Adipocyte (in vitro differentiated cells): Measurements from ENCODE around the gene TIMP2.

ENCODE experiments used
- DNase-seq: peaks from one replicate; pipeline ENCODE4 v3.0.0-alpha.2; 2015; ENCODE audit warnings: low read depth
- H3K27me3 ChIP-seq: replicated peaks from 2 replicates; pipeline ENCODE4 v1.7.0; 2013; ENCODE audit warnings: mild to moderate bottlenecking, low read length, moderate library complexity; ENCODE audit not compliant: control insufficient read depth, insufficient read depth
- H3K36me3 ChIP-seq: 2 replicates; pipeline ENCODE4 v1.7.0; 2013; ENCODE audit warnings: low read length, mild to moderate bottlenecking, moderate library complexity; ENCODE audit not compliant: control insufficient read depth, insufficient read depth, severe bottlenecking
- H3K4me1 ChIP-seq: 2 replicates; pipeline ENCODE4 v1.7.0; 2013; ENCODE audit warnings: mild to moderate bottlenecking, low read length, moderate library complexity; ENCODE audit not compliant: control insufficient read depth, insufficient read depth
- H3K4me3 ChIP-seq: 2 replicates; pipeline ENCODE4 v1.7.0; 2013; ENCODE audit warnings: mild to moderate bottlenecking, low read length, moderate library complexity
- H3K9ac ChIP-seq: 2 replicates; pipeline ENCODE4 v1.7.0; 2013; ENCODE audit warnings: mild to moderate bottlenecking, low read length, moderate library complexity
- H3K9me3 ChIP-seq: 2 replicates; pipeline ENCODE4 v1.7.0; 2013; ENCODE audit warnings: mild to moderate bottlenecking, low read length, moderate library complexity; ENCODE audit not compliant: control insufficient read depth

Gene TIMP2

GRCh38 chr17:78925662-78926555, 722 bp upstream of the TIMP2 start:
- DNase-seq = peak; percentile 72
- no peaks in the 10 kb centered on the region for H3K36me3 ChIP-seq

GRCh38 chr17:78924481-78925151, 571 bp downstream of the TIMP2 start:
- H3K36me3 ChIP-seq = no peaks in the 10 kb centered on the region
- H3K4me1 ChIP-seq = peaks cover 44% of the 10 kb centered on the region
- H3K4me3 ChIP-seq = peak overlapping the region; percentile 90
- H3K9ac ChIP-seq = peak overlapping the region; percentile 89
- H3K27me3 ChIP-seq = no peaks in the 10 kb centered on the region
- DNase-seq = peak; percentile 69
- H3K9me3 ChIP-seq = no peaks in the 10 kb centered on the region

More at GRCh38 chr17:78925662-78926555, 722 bp upstream of the TIMP2 start:
- H3K9me3 ChIP-seq = no peaks in the 10 kb centered on the region
- H3K27me3 ChIP-seq = no peaks in the 10 kb centered on the region
- peak overlapping the region; percentile 79 for H3K4me3 ChIP-seq
- peaks cover 31% of the 10 kb centered on the region for H3K4me1 ChIP-seq
- peak overlapping the region; percentile 81 for H3K9ac ChIP-seq

- peak; percentile 54 for DNase-seq
- Histone ChIP-seq H3K9me3 (no peaks in the 10 kb centered on the region), H3K9ac (peak overlapping the region; percentile 89), H3K36me3 (no peaks in the 10 kb centered on the region), H3K4me1 (peaks cover 50% of the 10 kb centered on the region), H3K4me3 (peak overlapping the region; percentile 90), H3K27me3 (no peaks in the 10 kb centered on the region)
These were observed 1.3 kb downstream of the TIMP2 start for GRCh38 chr17:78923660-78924453.

DNA sequence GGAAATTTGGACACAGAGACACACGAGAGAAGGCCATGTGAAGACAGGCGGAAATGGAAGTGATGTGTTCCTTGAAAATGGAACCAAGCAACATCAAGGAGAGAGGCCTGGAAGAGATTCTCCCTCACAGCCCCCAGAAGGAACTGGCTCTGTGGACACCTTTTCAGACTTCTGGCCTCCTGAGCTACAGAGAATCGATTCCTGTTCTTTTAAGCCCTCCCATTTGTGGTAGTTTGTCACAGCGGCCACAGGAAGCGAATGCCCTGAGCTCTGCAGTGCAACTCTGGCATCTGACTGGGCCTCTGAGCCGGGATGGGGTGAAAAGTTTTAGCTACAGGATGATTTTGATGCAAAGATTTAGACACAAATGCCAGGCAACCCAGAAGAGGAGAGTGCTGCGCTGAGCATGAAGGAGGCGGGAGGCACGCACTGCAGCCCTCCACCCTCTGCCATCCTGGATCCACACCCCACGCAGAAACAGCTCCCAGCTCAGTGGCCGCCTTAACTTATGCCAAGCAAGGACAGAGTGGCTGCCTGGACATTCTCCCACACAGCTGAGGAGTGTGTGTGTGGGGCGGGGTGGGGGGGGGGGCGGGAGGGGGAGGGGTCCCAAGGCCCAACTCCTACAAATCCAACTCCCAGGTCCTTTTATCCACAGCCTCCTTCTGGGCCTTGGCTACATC, 2.2 kb downstream of the TIMP2 start:
- Histone ChIP-seq H3K9ac (peak overlapping the region; percentile 89), H3K4me3 (peak overlapping the region; percentile 90), H3K36me3 (no peaks in the 10 kb centered on the region), H3K27me3 (no peaks in the 10 kb centered on the region), H3K9me3 (no peaks in the 10 kb centered on the region), H3K4me1 (peaks cover 59% of the 10 kb centered on the region)
- DNase-seq = peak; percentile 32

GRCh38 chr17:78921437-78921971, 3.7 kb downstream of the TIMP2 start:
- no peaks in the 10 kb centered on the region for H3K27me3 ChIP-seq
- peaks cover 68% of the 10 kb centered on the region for H3K4me1 ChIP-seq
- peaks cover 4% of the 10 kb centered on the region for H3K36me3 ChIP-seq
- H3K9me3 ChIP-seq = no peaks in the 10 kb centered on the region
- DNase-seq = peak; percentile 36
- H3K4me3 ChIP-seq = peak overlapping the region; percentile 90
- peak overlapping the region; percentile 55 for H3K9ac ChIP-seq

GRCh38 chr17:78920528-78920927, 4.7 kb downstream of the TIMP2 start:
- peak overlapping the region; percentile 55 for H3K9ac ChIP-seq
- H3K4me3 ChIP-seq = peak overlapping the region; percentile 90
- no peaks in the 10 kb centered on the region for H3K27me3 ChIP-seq
- peak; percentile 24 for DNase-seq
- H3K36me3 ChIP-seq = peaks cover 4% of the 10 kb centered on the region
- H3K4me1 ChIP-seq = peaks cover 73% of the 10 kb centered on the region
- no peaks in the 10 kb centered on the region for H3K9me3 ChIP-seq

DNA sequence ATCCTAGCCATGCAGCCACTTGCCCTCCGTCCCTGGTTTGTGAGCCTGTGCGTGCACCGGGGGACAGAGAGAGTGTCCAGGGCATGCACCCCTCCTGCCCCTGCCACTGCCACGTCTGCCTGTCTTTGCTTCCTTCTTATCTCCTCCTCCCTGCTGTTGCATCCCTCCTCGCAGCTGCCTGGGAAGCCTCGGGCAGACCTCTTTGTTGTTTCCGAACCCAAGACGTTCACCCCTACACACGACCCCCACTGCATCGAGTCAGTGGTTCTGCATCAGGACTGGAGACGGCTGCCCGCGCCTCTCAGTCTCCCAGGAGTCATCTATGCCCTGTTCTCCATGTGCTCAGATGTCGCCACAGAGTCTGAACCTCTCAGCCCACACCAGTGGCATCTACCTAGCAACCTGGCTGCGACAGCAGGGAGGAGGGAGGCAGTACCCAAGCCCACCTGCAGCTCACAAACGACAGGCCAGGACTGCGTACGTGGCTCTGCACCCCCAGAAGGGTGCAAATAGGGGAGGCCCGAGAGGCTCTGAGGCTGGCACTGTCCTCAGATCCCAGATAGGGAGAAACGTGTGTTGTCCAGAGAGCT, 5.2 kb downstream of the TIMP2 start:
- Histone ChIP-seq H3K27me3 (no peaks in the 10 kb centered on the region), H3K9ac (peak overlapping the region; percentile 55), H3K4me3 (peak overlapping the region; percentile 90), H3K36me3 (peaks cover 4% of the 10 kb centered on the region), H3K4me1 (peaks cover 75% of the 10 kb centered on the region), H3K9me3 (no peaks in the 10 kb centered on the region)
- no peak for DNase-seq

- H3K9ac ChIP-seq = peak overlapping the region; percentile 53
- no peaks in the 10 kb centered on the region for H3K9me3 ChIP-seq
These were observed 6.2 kb downstream of the TIMP2 start for GRCh38 chr17:78918979-78919378.

GRCh38 chr17:78917451-78918275, 7.5 kb downstream of the TIMP2 start:
- peaks cover 8% of the 10 kb centered on the region for H3K36me3 ChIP-seq
- H3K4me3 ChIP-seq = no peak overlapping the region
- peak overlapping the region; percentile 8 for H3K9ac ChIP-seq
- H3K9me3 ChIP-seq = no peaks in the 10 kb centered on the region
- no peak for DNase-seq
- no peaks in the 10 kb centered on the region for H3K27me3 ChIP-seq
- H3K4me1 ChIP-seq = peaks cover 72% of the 10 kb centered on the region

More at GRCh38 chr17:78918979-78919378, 6.2 kb downstream of the TIMP2 start:
- Histone ChIP-seq H3K27me3 (no peaks in the 10 kb centered on the region), H3K36me3 (peaks cover 4% of the 10 kb centered on the region), H3K4me1 (peaks cover 75% of the 10 kb centered on the region), H3K4me3 (no peak overlapping the region)
- no peak for DNase-seq
